Upper lobe of left lung (tissue), 6 donors: ENCODE measurements around the gene TDRD7. TPM values are rescaled to one million over a fixed set of nuclear protein-coding genes. Genes with fewer than 3 reads are reported as not detected.

Experiments
- ATAC-seq, 2 donors: fragments of 200-7000 bp; cut with Tn5 transposase; one replicate each; pipeline ENCODE4 v1.9.1; 2022; ENCODE audit warnings: mild to moderate bottlenecking in 2 of 2, moderate library complexity in 2 of 2; ENCODE audit not compliant: low FRiP score in 2 of 2
- DNase-seq, 2 donors: peaks; one replicate each; pipeline ENCODE4 v3.0.0-alpha.2; 2019 to 2020
- H3K27ac ChIP-seq, 4 donors: fragments of 200-600 bp; sonication (generic); one replicate each; pipeline ENCODE4 v1.5.1; 2016 to 2019
- H3K27me3 ChIP-seq, 4 donors: fragments of 200-600 bp; sonication (generic); one replicate each; pipeline ENCODE4 v1.5.1; 2017 to 2019
- H3K36me3 ChIP-seq, 4 donors: fragments of 200-600 bp; sonication (generic); one replicate each; pipeline ENCODE4 v1.5.1; 2016 to 2019
- H3K4me1 ChIP-seq, 4 donors: fragments of 200-600 bp; sonication (generic); one replicate each; pipeline ENCODE4 v1.5.1; 2018 to 2019
- H3K4me3 ChIP-seq, 4 donors: fragments of 200-600 bp; sonication (generic); one replicate each; pipeline ENCODE4 v1.5.1; 2017 to 2019; ENCODE audit warnings: mild to moderate bottlenecking in 2 of 4, moderate library complexity in 1 of 4
- H3K9me3 ChIP-seq, 4 donors: fragments of 200-600 bp; sonication (generic); one replicate each; pipeline ENCODE4 v1.5.1; 2018 to 2019
- CTCF ChIP-seq, 6 experiments: fragments of 450-650 bp in 4 of 6; fragments of 200-600 bp in 2 of 6; sonication (generic) in 2 of 6; IDR thresholded peaks; one replicate each; pipeline ENCODE4 v1.5.1; 2016 to 2019; ENCODE audit warnings: antibody characterized with exemption in 6 of 6
- EP300 ChIP-seq, 4 donors: sonication (generic); formaldehyde crosslinking; IDR thresholded peaks; one replicate each; pipeline ENCODE4 v1.5.1; 2017; ENCODE audit warnings: antibody characterized with exemption in 4 of 4, control low read depth in 2 of 4
- POLR2A ChIP-seq, 4 donors: fragments of 450-650 bp; IDR thresholded peaks; one replicate each; pipeline ENCODE4 v1.5.1; 2016 to 2017; ENCODE audit warnings: antibody characterized with exemption in 4 of 4, mild to moderate bottlenecking in 2 of 4
- POLR2AphosphoS5 ChIP-seq, 2 donors: sonication (generic); formaldehyde crosslinking; IDR thresholded peaks; one replicate each; pipeline ENCODE4 v1.5.1; 2017; ENCODE audit warnings: antibody characterized with exemption in 2 of 2
- WGBS, 2 donors: methylation state at CpG; one replicate each; pipeline ENCODE4 v1.1.5; 2017 to 2018; 5-methylcytosine and 5-hydroxymethylcytosine counted together
- total RNA-seq, 6 donors: library from RNA; depleted of rRNA in 4 of 6; stranded (reverse); fragments of >200 nt in 4 of 6; gene quantifications; one replicate each; pipeline versions ENCODE4 v1.1.0 to v1.2.1, GENCODE V29; 2016 to 2021
- donor health status: DM: no; HTN: no; CAD: no; lungs with moderate emphysema.
- donor health status: DM: no; HTN: yes; CAD: no; lungs with severe emphysema.

TDRD7 gene
- total RNA-seq, 6 donors from 2014 or later, result 9.0 to 21.0 (median 15.3) TPM

DNA sequence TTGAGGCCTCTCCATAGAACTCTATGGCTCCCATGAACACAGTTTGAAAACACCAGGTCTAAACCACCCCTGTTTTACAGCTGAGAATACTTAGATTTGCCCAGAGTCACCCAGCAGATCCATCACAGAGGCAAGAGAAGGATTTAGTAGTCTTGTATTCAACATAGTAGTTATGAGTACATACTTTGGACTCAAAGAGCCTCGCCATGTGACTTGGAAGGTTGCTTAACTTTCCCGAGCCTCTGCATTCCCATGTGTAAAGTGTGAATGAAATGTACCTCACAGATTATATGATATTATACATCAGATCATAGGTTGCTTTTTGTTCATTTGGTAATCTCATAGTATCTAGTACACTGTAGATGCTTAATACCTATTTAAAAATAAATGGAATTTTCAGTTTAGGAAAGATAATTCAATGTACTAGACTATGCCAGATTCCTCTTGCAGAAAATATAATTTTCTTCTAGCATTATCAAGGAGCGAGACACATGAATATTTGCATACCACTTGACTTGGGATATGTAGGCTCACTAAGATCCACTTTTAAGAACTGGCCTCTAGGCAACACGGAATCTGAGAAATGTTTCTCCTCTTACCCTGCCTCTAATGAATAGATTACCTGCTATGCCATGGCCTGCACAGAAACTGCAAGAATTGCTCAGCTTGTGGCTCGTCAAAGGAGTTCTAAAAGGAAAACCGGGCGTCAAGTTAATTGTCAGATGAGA lies 18.6 kb downstream of the TDRD7 start:
- Histone ChIP-seq H3K36me3 (peaks cover 0 to 65% (median 21%) of the 10 kb centered on the region in 4 donors), H3K9me3 (no peaks in the 10 kb centered on the region), H3K27me3 (no peaks in the 10 kb centered on the region), H3K4me1 (no peaks in the 10 kb centered on the region), H3K27ac (no peak overlapping the region), H3K4me3 (no peak overlapping the region)
- no peak for TF ChIP-seq CTCF (IDR thresholded peaks at IDR 0.05)
- no peak for TF ChIP-seq POLR2AphosphoS5 (IDR thresholded peaks at IDR 0.05)
- no peak for TF ChIP-seq POLR2A (IDR thresholded peaks at IDR 0.05)
- WGBS, 2 donors, result 83 to 89% methylated on average over 7 of the region's 7 CpGs
- DNase-seq, result no peak
- ATAC-seq, result no peak

DNA sequence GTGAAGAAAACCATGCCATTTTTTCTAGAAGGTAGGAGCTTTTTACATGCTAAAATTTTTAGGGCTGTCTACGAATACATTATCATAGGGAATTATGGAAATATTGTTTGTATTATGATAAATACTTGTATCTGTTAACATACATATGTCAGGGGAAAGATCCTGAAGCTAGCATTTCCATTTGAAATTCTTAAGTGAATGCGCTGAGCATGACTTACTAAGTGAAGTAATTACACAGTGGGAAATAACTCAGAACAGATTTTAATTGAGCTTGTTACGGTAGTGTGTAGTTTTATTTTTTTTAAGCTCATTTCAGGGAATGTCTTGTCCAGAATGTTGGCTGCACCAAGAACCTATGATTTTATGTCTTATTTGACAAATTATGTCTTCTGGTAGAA lies 19.1 kb downstream of the TDRD7 start:
- TF ChIP-seq CTCF (IDR thresholded peaks at IDR 0.05), result no peak
- no peak for TF ChIP-seq POLR2A (IDR thresholded peaks at IDR 0.05)
- no peak for TF ChIP-seq POLR2AphosphoS5 (IDR thresholded peaks at IDR 0.05)
- TF ChIP-seq EP300 (IDR thresholded peaks at IDR 0.05), result no peak
- DNase-seq, result no peak
- ATAC-seq, result no peak
- H3K4me1 ChIP-seq, result no peaks in the 10 kb centered on the region
- 96 to 98% methylated on average over 3 of the region's 3 CpGs for WGBS, 2 donors
- H3K9me3 ChIP-seq, result no peaks in the 10 kb centered on the region
- H3K27ac ChIP-seq, result no peak overlapping the region
- H3K27me3 ChIP-seq, result no peaks in the 10 kb centered on the region
- H3K36me3 ChIP-seq, result peaks cover 0 to 65% (median 21%) of the 10 kb centered on the region in 4 donors
- H3K4me3 ChIP-seq, result no peak overlapping the region

GRCh38 chr9:97431549-97432143 lies 19.8 kb downstream of the TDRD7 start:
- WGBS, 2 donors, result 83% methylated on average over 5 of the region's 5 CpGs
- TF ChIP-seq POLR2A (IDR thresholded peaks at IDR 0.05) (no peak), EP300 (IDR thresholded peaks at IDR 0.05) (no peak), CTCF (IDR thresholded peaks at IDR 0.05) (no peak), POLR2AphosphoS5 (IDR thresholded peaks at IDR 0.05) (no peak)
- Histone ChIP-seq H3K27ac (no peak overlapping the region), H3K4me3 (no peak overlapping the region), H3K27me3 (no peaks in the 10 kb centered on the region), H3K9me3 (no peaks in the 10 kb centered on the region), H3K36me3 (peaks cover 0 to 65% (median 21%) of the 10 kb centered on the region in 4 donors), H3K4me1 (no peaks in the 10 kb centered on the region)
- ATAC-seq (no peak), DNase-seq (no peak)

DNA sequence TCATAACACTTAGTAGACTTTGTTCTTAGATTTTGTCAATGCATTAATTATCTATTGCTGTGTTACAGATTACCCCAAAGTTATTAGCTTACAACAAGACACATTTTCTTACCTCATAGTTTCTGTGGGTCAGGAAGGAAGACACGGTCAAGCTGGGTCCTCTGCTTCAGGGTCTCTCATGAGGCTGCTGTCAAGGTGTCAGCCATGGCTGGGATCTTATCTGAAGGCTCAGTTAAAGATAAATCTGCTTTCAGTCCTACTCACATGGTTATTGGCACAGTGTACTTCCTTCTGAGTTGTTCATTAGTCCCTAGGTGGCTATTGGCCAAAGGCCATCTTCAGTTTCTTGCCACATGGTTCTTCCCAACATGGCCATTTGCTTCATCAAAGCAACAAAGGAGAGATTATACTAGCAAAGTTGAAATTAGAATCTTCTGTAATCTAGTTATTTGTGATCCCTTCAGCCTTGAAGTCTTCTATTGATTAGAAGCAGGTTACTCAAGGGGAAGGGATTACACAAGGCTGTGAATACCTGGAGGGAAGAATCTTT lies 25.2 kb downstream of the TDRD7 start:
- Histone ChIP-seq H3K9me3 (no peaks in the 10 kb centered on the region), H3K27ac (no peak overlapping the region), H3K36me3 (peaks cover 0 to 38% (median 13%) of the 10 kb centered on the region in 4 donors), H3K4me1 (peaks cover 0 to 6% (median 0%) of the 10 kb centered on the region in 4 donors), H3K4me3 (no peak overlapping the region), H3K27me3 (no peaks in the 10 kb centered on the region)
- DNase-seq (no peak), ATAC-seq (no peak)
- 95 to 100% methylated on average over 1 of the region's 1 CpG for WGBS, 2 donors
- TF ChIP-seq POLR2A (IDR thresholded peaks at IDR 0.05) (no peak), POLR2AphosphoS5 (IDR thresholded peaks at IDR 0.05) (no peak), EP300 (IDR thresholded peaks at IDR 0.05) (no peak), CTCF (IDR thresholded peaks at IDR 0.05) (no peak)
